Prostate gland (tissue), 2 donors: ENCODE measurements around the gene IRF9. TPM values are rescaled to one million over a fixed set of nuclear protein-coding genes. Genes with fewer than 3 reads are reported as not detected.

Experiments used
- DNase-seq: peaks from one replicate; pipeline ENCODE4 v3.0.0-alpha.2; 2019; ENCODE audit warnings: low spot score
- H3K27ac ChIP-seq, 2 donors: fragments of 200-600 bp; sonication (generic); 2 replicates each; pipeline ENCODE4 v1.5.1; 2017 to 2019
- H3K27me3 ChIP-seq: fragments of 200-600 bp; sonication (generic); replicated peaks from 2 replicates; pipeline ENCODE4 v1.5.1; 2019; ENCODE audit not compliant: insufficient read depth
- H3K36me3 ChIP-seq, 2 donors: fragments of 200-600 bp; sonication (generic); 1 replicate in 1 of 2; 2 replicates in 1 of 2; pipeline versions ENCODE4 v1.5.1 to v1.8.1; 2017 to 2019
- H3K4me1 ChIP-seq: fragments of 200-600 bp; sonication (generic); replicated peaks from 2 replicates; pipeline ENCODE4 v1.5.1; 2019
- H3K4me3 ChIP-seq, 2 donors: fragments of 200-600 bp; sonication (generic); 2 replicates each; pipeline ENCODE4 v1.5.1; 2017 to 2019
- H3K9me3 ChIP-seq: fragments of 200-600 bp; sonication (generic); 2 replicates; pipeline ENCODE4 v1.5.1; 2017
- CTCF ChIP-seq, 4 experiments: fragments of 200-600 bp in 2 of 4; fragments of 450-650 bp in 2 of 4; sonication (generic) in 2 of 4; IDR thresholded peaks; 1 replicate in 3 of 4; 2 replicates in 1 of 4; pipeline ENCODE4 v1.5.1; 2016 to 2019; ENCODE audit warnings: antibody characterized with exemption in 4 of 4, mild to moderate bottlenecking in 2 of 4, moderate library complexity in 2 of 4
- POLR2A ChIP-seq: fragments of 450-650 bp; IDR thresholded peaks from one replicate; pipeline ENCODE4 v1.6.1; 2016; ENCODE audit warnings: antibody characterized with exemption, mild to moderate bottlenecking
- POLR2AphosphoS5 ChIP-seq: sonication (generic); formaldehyde crosslinking; IDR thresholded peaks from one replicate; pipeline ENCODE4 v1.6.1; 2017; ENCODE audit warnings: antibody characterized with exemption
- WGBS: methylation state at CpG from one replicate; pipeline ENCODE4 v1.1.5; 2018; 5-methylcytosine and 5-hydroxymethylcytosine counted together
- intact Hi-C: fragments of 100-400 bp; cut with DNase I; formaldehyde crosslinking; loops from one replicate; pipeline ENCODE4 v1.14.2; 2022
- total RNA-seq, 2 donors: library from RNA; depleted of rRNA; stranded (reverse); fragments of >200 nt; gene quantifications; one replicate each; pipeline ENCODE4 v1.1.0, GENCODE V29; 2016

IRF9 gene
- total RNA-seq, 2 donors from 2014 or later: 61.5 to 82.9 TPM

- Histone ChIP-seq H3K36me3 (peaks cover 3 to 18% of the 10 kb centered on the region in 2 donors), H3K9me3 (no peaks in the 10 kb centered on the region), H3K27ac (no peak overlapping the region), H3K4me3 (no peak overlapping the region), H3K4me1 (peaks cover 11% of the 10 kb centered on the region), H3K27me3 (no peaks in the 10 kb centered on the region)
- intact Hi-C loops: no loop called here
- WGBS: 95% methylated on average over 3 of the region's 3 CpGs
- TF ChIP-seq POLR2A (no peak), POLR2AphosphoS5 (no peak), CTCF (IDR thresholded peaks at IDR 0.05) (no peak)
- DNase-seq: no peak
These were observed 11.6 kb upstream of the IRF9 start for GRCh38 chr14:24149302-24149969.

GRCh38 chr14:24150061-24150460 lies 11.0 kb upstream of the IRF9 start:
- no peaks in the 10 kb centered on the region for H3K27me3 ChIP-seq
- H3K4me1 ChIP-seq: peaks cover 11% of the 10 kb centered on the region
- H3K4me3 ChIP-seq: no peak overlapping the region
- WGBS: 95% methylated on average over 9 of the region's 9 CpGs
- no peak overlapping the region for H3K27ac ChIP-seq
- intact Hi-C loops: no loop called here
- no peak for TF ChIP-seq POLR2A
- no peak for TF ChIP-seq CTCF (IDR thresholded peaks at IDR 0.05)
- no peak for TF ChIP-seq POLR2AphosphoS5
- no peaks in the 10 kb centered on the region for H3K9me3 ChIP-seq
- no peak for DNase-seq
- peaks cover 3 to 21% of the 10 kb centered on the region in 2 donors for H3K36me3 ChIP-seq

- 91% methylated on average over 9 of the region's 9 CpGs for WGBS
- no peak overlapping the region for H3K27ac ChIP-seq
- H3K36me3 ChIP-seq: peaks cover 3 to 26% of the 10 kb centered on the region in 2 donors
These were observed 10.5 kb upstream of the IRF9 start for GRCh38 chr14:24150567-24150966.

GRCh38 chr14:24150993-24151392 lies 10.1 kb upstream of the IRF9 start:
- Histone ChIP-seq H3K4me1 (peaks cover 6% of the 10 kb centered on the region), H3K36me3 (peaks cover 3 to 30% of the 10 kb centered on the region in 2 donors), H3K27ac (no peak overlapping the region), H3K27me3 (no peaks in the 10 kb centered on the region), H3K4me3 (no peak overlapping the region), H3K9me3 (no peaks in the 10 kb centered on the region)
- TF ChIP-seq POLR2AphosphoS5: no peak
- no peak for TF ChIP-seq POLR2A
- no peak for TF ChIP-seq CTCF (IDR thresholded peaks at IDR 0.05)
- DNase-seq: no peak
- 87% methylated on average over 9 of the region's 9 CpGs for WGBS
- intact Hi-C loops: no loop called here

More at GRCh38 chr14:24150567-24150966, 10.5 kb upstream of the IRF9 start:
- no peak for DNase-seq
- Histone ChIP-seq H3K27me3 (no peaks in the 10 kb centered on the region), H3K4me3 (no peak overlapping the region), H3K9me3 (no peaks in the 10 kb centered on the region), H3K4me1 (peaks cover 7% of the 10 kb centered on the region)
- TF ChIP-seq POLR2A: no peak
- TF ChIP-seq CTCF (IDR thresholded peaks at IDR 0.05): no peak
- no peak for TF ChIP-seq POLR2AphosphoS5
- intact Hi-C loops: no loop called here
